K562 (cell line): ENCODE data around the gene VANGL1. TPM values are rescaled to one million over a fixed set of nuclear protein-coding genes. Genes with fewer than 3 reads are reported as not detected.

ENCODE experiments used
- ATF7 ChIP-seq: fragments of 450-650 bp; IDR thresholded peaks from 2 replicates; pipeline ENCODE4 v1.7.1; 2014; ENCODE audit warnings: mild to moderate bottlenecking, moderate library complexity
- CXXC5 ChIP-seq: fragments of 250-450 bp; sonication (Bioruptor Pico); IDR thresholded peaks from 2 replicates; pipeline ENCODE4 v1.8.0; 2022; ENCODE audit warnings: inconsistent platforms, mild to moderate bottlenecking, moderate library complexity
- DMBX1 ChIP-seq: fragments of 250-450 bp; sonication (Bioruptor Pico); IDR thresholded peaks from 2 replicates; pipeline ENCODE4 v1.8.0; 2022; ENCODE audit warnings: inconsistent platforms, mild to moderate bottlenecking, moderate library complexity, borderline replicate concordance
- ELF4 ChIP-seq: fragments of 450-650 bp; formaldehyde crosslinking; IDR thresholded peaks from 2 replicates; pipeline ENCODE4 v1.4.0; 2022; ENCODE audit warnings: missing genetic modification characterization
- HSF4 ChIP-seq: fragments of 250-450 bp; sonication (Bioruptor Pico); IDR thresholded peaks from 2 replicates; pipeline ENCODE4 v2.1.2; 2022; ENCODE audit warnings: mild to moderate bottlenecking, moderate library complexity, borderline replicate concordance
- JUND ChIP-seq, 2 experiments: IDR thresholded peaks; 2 replicates in 1 of 2; 3 replicates in 1 of 2; pipeline ENCODE4 v1.6.1; 2011; ENCODE audit warnings: borderline replicate concordance in 2 of 2, low read depth in 2 of 2, low read length in 2 of 2, improper control_type of control experiment in 1 of 2, missing biosample characterization in 1 of 2, missing genetic modification characterization in 1 of 2, missing genetic modification reagents in 1 of 2
- KDM2B ChIP-seq: fragments of 250-450 bp; sonication (Bioruptor Pico); IDR thresholded peaks from 2 replicates; pipeline ENCODE4 v1.8.0; 2021; ENCODE audit warnings: mild to moderate bottlenecking, moderate library complexity
- POLR2AphosphoS2 ChIP-seq: IDR thresholded peaks from 2 replicates; pipeline ENCODE4 v1.6.1; 2012; ENCODE audit warnings: low read length, improper control_type of control experiment
- SMARCA5 ChIP-seq: fragments of 450-650 bp; IDR thresholded peaks from 2 replicates; pipeline ENCODE4 v1.6.1; 2016
- U2AF2 ChIP-seq: fragments of 200-400 bp; formaldehyde crosslinking; optimal IDR thresholded peaks from 2 replicates; pipeline ENCODE3; 2017; ENCODE audit warnings: low read depth, mild to moderate bottlenecking, low read length
- ZNF589 ChIP-seq: fragments of 200-800 bp; sonication (Bioruptor generic); IDR thresholded peaks from 2 replicates; pipeline ENCODE4 v1.6.1; 2016; ENCODE audit warnings: low read depth, missing genetic modification characterization, missing compliant biosample characterization
- ZNF76 ChIP-seq: fragments of 250-450 bp; sonication (Bioruptor Pico); IDR thresholded peaks from 2 replicates; pipeline ENCODE4 v1.4.0; 2020; ENCODE audit warnings: mild to moderate bottlenecking, moderate library complexity, borderline replicate concordance
- polyA plus RNA-seq, 8 experiments: library from polyadenylated mRNA; depleted of rRNA in 4 of 8; stranded (reverse) in 5 of 8; unstranded in 3 of 8; fragments of >200 nt; fragmentation: Nextera tagmentation in 2 of 8; fragmentation: Illumina TruSeq in 1 of 8; extraction: Ambion mirVana in 2 of 8; extraction: Trizol in 1 of 8; gene quantifications; 2 replicates each; pipeline versions ENCODE4 v1.2.1 to v1.2.3, GENCODE V29; 2011 to 2014; ENCODE audit warnings: inconsistent platforms in 1 of 8, missing spikeins in 1 of 8
- total RNA-seq, 7 experiments: library from RNA; depleted of rRNA in 6 of 7; stranded (reverse); fragments of >200 nt in 6 of 7; fragmentation: Illumina TruSeq in 2 of 7; extraction: Trizol in 2 of 7; gene quantifications; 2 replicates each; pipeline versions ENCODE4 v1.2.1 to v1.2.3, GENCODE V29; 2011 to 2021; ENCODE audit warnings: low replicate concordance in 1 of 7
- TF ChIP-seq, protein P1 (sequence below): fragments of 450-650 bp; IDR thresholded peaks from 2 replicates; pipeline ENCODE4 v1.7.1; 2018; ENCODE audit warnings: mild to moderate bottlenecking, low read depth; ENCODE audit not compliant: partially characterized antibody
- TF ChIP-seq, protein P2 (sequence below), 2 experiments: fragments of 450-650 bp in 1 of 2; IDR thresholded peaks; 2 replicates each; pipeline ENCODE4 v1.6.1; 2011 to 2017; ENCODE audit warnings: low read depth in 2 of 2, antibody characterized with exemption in 1 of 2, borderline replicate concordance in 1 of 2, low read length in 1 of 2, mild to moderate bottlenecking in 1 of 2, mixed read lengths in 1 of 2; ENCODE audit not compliant: control insufficient read depth in 1 of 2
- TF ChIP-seq, protein P3 (sequence below): sonication (generic); formaldehyde crosslinking; IDR thresholded peaks from 2 replicates; pipeline ENCODE4 v1.8.0; 2023; ENCODE audit warnings: mild to moderate bottlenecking, missing genetic modification reagents
- TF ChIP-seq, protein P4 (sequence below): fragments of 250-450 bp; sonication (Bioruptor Pico); IDR thresholded peaks from 2 replicates; pipeline ENCODE4 v1.8.0; 2022; ENCODE audit warnings: moderate library complexity, mild to moderate bottlenecking, inconsistent platforms

The VANGL1 gene
- total and polyA plus RNA-seq, 9 of the 15 experiments (the other 6 are each of a cell fraction or from before 2014, with no cell fraction given) = 0.90 to 12.8 (median 9.6) TPM

DNA sequence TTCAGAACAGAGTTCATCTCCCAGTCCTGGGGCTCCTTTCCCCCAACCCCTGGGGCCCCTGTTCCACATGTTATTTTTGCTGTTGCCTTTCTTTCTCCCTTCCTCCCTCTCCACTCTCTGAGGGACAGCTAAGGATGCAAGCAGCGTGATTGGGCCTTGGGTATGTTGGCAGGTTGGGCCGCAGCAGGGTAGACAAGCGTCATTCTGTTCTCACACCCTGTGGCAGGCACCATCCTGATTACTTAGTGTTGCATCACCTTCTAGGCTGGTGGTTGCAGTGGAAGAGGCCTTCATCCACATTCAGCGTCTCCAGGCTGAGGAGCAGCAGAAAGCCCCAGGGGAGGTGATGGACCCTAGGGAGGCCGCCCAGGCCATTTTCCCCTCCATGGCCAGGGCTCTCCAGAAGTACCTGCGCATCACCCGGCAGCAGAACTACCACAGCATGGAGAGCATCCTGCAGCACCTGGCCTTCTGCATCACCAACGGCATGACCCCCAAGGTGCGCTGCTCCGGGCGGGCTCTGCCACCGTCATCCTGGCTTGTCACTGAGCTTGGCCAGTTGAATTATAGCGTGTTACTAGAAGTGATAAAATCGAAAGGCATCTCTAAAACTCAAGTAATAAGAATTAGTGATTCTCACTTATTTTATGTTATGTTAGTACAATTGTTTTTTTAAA, 43.4 kb downstream of the VANGL1 start (continued):
- TF ChIP-seq, protein P1, sequence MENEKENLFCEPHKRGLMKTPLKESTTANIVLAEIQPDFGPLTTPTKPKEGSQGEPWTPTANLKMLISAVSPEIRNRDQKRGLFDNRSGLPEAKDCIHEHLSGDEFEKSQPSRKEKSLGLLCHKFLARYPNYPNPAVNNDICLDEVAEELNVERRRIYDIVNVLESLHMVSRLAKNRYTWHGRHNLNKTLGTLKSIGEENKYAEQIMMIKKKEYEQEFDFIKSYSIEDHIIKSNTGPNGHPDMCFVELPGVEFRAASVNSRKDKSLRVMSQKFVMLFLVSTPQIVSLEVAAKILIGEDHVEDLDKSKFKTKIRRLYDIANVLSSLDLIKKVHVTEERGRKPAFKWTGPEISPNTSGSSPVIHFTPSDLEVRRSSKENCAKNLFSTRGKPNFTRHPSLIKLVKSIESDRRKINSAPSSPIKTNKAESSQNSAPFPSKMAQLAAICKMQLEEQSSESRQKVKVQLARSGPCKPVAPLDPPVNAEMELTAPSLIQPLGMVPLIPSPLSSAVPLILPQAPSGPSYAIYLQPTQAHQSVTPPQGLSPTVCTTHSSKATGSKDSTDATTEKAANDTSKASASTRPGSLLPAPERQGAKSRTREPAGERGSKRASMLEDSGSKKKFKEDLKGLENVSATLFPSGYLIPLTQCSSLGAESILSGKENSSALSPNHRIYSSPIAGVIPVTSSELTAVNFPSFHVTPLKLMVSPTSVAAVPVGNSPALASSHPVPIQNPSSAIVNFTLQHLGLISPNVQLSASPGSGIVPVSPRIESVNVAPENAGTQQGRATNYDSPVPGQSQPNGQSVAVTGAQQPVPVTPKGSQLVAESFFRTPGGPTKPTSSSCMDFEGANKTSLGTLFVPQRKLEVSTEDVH = no peak
- TF ChIP-seq, protein P2, sequence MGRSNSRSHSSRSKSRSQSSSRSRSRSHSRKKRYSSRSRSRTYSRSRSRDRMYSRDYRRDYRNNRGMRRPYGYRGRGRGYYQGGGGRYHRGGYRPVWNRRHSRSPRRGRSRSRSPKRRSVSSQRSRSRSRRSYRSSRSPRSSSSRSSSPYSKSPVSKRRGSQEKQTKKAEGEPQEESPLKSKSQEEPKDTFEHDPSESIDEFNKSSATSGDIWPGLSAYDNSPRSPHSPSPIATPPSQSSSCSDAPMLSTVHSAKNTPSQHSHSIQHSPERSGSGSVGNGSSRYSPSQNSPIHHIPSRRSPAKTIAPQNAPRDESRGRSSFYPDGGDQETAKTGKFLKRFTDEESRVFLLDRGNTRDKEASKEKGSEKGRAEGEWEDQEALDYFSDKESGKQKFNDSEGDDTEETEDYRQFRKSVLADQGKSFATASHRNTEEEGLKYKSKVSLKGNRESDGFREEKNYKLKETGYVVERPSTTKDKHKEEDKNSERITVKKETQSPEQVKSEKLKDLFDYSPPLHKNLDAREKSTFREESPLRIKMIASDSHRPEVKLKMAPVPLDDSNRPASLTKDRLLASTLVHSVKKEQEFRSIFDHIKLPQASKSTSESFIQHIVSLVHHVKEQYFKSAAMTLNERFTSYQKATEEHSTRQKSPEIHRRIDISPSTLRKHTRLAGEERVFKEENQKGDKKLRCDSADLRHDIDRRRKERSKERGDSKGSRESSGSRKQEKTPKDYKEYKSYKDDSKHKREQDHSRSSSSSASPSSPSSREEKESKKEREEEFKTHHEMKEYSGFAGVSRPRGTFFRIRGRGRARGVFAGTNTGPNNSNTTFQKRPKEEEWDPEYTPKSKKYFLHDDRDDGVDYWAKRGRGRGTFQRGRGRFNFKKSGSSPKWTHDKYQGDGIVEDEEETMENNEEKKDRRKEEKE (IDR thresholded peaks at IDR 0.05; ENCODE audit: borderline replicate concordance in 1 of 2, control insufficient read depth in 1 of 2, low read depth in 2 of 2, low read length in 1 of 2) = no peak
- TF ChIP-seq U2AF2 = no peak
- TF ChIP-seq DMBX1 (CRISPR knock-in tag) = peak; percentile 94; the same call in 1 of the 2 replicates
- peak; percentile 69; the same call in 1 of the 2 replicates for TF ChIP-seq ATF7
- TF ChIP-seq ELF4 = no peak
- TF ChIP-seq ZNF589 (CRISPR knock-in tag) = peak; percentile 79
- peak; percentile 79; the same call in 1 of the 2 replicates for TF ChIP-seq ZNF76 (CRISPR knock-in tag)
- TF ChIP-seq KDM2B (CRISPR knock-in tag) = no peak
- peak; percentile 56; the same call in 1 of the 2 replicates for TF ChIP-seq JUND (IDR thresholded peaks at IDR 0.05; ENCODE audit: borderline replicate concordance, low read depth, low read length)
- TF ChIP-seq JUND (tag; IDR thresholded peaks at IDR 0.05; ENCODE audit: borderline replicate concordance, low read depth, low read length) = no peak
- TF ChIP-seq, protein P3, sequence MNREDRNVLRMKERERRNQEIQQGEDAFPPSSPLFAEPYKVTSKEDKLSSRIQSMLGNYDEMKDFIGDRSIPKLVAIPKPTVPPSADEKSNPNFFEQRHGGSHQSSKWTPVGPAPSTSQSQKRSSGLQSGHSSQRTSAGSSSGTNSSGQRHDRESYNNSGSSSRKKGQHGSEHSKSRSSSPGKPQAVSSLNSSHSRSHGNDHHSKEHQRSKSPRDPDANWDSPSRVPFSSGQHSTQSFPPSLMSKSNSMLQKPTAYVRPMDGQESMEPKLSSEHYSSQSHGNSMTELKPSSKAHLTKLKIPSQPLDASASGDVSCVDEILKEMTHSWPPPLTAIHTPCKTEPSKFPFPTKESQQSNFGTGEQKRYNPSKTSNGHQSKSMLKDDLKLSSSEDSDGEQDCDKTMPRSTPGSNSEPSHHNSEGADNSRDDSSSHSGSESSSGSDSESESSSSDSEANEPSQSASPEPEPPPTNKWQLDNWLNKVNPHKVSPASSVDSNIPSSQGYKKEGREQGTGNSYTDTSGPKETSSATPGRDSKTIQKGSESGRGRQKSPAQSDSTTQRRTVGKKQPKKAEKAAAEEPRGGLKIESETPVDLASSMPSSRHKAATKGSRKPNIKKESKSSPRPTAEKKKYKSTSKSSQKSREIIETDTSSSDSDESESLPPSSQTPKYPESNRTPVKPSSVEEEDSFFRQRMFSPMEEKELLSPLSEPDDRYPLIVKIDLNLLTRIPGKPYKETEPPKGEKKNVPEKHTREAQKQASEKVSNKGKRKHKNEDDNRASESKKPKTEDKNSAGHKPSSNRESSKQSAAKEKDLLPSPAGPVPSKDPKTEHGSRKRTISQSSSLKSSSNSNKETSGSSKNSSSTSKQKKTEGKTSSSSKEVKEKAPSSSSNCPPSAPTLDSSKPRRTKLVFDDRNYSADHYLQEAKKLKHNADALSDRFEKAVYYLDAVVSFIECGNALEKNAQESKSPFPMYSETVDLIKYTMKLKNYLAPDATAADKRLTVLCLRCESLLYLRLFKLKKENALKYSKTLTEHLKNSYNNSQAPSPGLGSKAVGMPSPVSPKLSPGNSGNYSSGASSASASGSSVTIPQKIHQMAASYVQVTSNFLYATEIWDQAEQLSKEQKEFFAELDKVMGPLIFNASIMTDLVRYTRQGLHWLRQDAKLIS (CRISPR knock-in tag) = no peak
- TF ChIP-seq SMARCA5 = no peak
- TF ChIP-seq HSF4 (CRISPR knock-in tag) = peak; percentile 46; the same call in 1 of the 2 replicates
- peak; percentile 84 for TF ChIP-seq CXXC5 (CRISPR knock-in tag)
- TF ChIP-seq, protein P4, sequence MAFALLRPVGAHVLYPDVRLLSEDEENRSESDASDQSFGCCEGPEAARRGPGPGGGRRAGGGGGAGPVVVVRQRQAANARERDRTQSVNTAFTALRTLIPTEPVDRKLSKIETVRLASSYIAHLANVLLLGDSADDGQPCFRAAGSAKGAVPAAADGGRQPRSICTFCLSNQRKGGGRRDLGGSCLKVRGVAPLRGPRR (CRISPR knock-in tag) = peak; percentile 62; the same call in 1 of the 2 replicates
- no peak for TF ChIP-seq POLR2AphosphoS2
